ENCODE data around the gene PIK3R1. TPM values are rescaled to one million over a fixed set of nuclear protein-coding genes. Genes with fewer than 3 reads are reported as not detected.

Gene PIK3R1
- total RNA-seq, 8 experiments from 2014 or later: 14.6 to 127 (median 36.8) TPM

GRCh38 chr5:68264024-68264956 lies 48.7 kb downstream of the PIK3R1 start:
- Histone ChIP-seq H3K4me3 (no peak overlapping the region), H3K4me1 (replicated peaks in 1 of 2) (peaks cover 0 to 9% of the 10 kb centered on the region in 2 donors), H3K27ac (no peak overlapping the region)
- in situ Hi-C loops (cut with MboI; ENCODE audit: low pct_unique_long_range_greater_than_20kb in 2 of 9, low sequenced_read_pairs in 9 of 9, unreplicated experiment in 9 of 9): loop anchor here in 6 of 9 experiments (25.0 kb wide), 2 partner anchors 252 to 1027 kb away; no protein-coding TSS in a partner anchor
- no peak for ATAC-seq (replicated peaks in 6 of 8)
- WGBS, 10 experiments: 93 to 100% (median 100%) methylated on average over 1 to 7 of the region's 10 CpGs

GRCh38 chr5:68265347-68265746 lies 49.8 kb downstream of the PIK3R1 start:
- ATAC-seq (replicated peaks in 6 of 8): peak in 3 of 8 experiments; percentile 59 to 79 (median 67)
- Histone ChIP-seq H3K4me1 (replicated peaks in 1 of 2) (peaks cover 0 to 9% of the 10 kb centered on the region in 2 donors), H3K4me3 (no peak overlapping the region), H3K27ac (no peak overlapping the region)
- in situ Hi-C loops (cut with MboI; ENCODE audit: low pct_unique_long_range_greater_than_20kb in 2 of 9, low sequenced_read_pairs in 9 of 9, unreplicated experiment in 9 of 9): loop anchor here in 6 of 9 experiments (25.0 kb wide), 2 partner anchors 253 to 1028 kb away; no protein-coding TSS in a partner anchor
- 19 to 100% (median 92%) methylated on average over 1 to 2 of the region's 2 CpGs; no CpG with 5 or more reads in 5 of the 10 experiments for WGBS, 10 experiments

GRCh38 chr5:68265822-68266395 lies 50.4 kb downstream of the PIK3R1 start:
- ATAC-seq (replicated peaks in 6 of 8): peak in 3 of 8 experiments; percentile 20 to 43 (median 31)
- Histone ChIP-seq H3K4me1 (replicated peaks in 1 of 2) (peaks cover under 1 to 9% of the 10 kb centered on the region in 2 donors), H3K4me3 (no peak overlapping the region), H3K27ac (no peak overlapping the region)
- in situ Hi-C loops (cut with MboI; ENCODE audit: low pct_unique_long_range_greater_than_20kb in 2 of 9, low sequenced_read_pairs in 9 of 9, unreplicated experiment in 9 of 9): loop anchor here in 6 of 9 experiments (25.0 kb wide), 2 partner anchors 254 to 1029 kb away; no protein-coding TSS in a partner anchor
- WGBS, 10 experiments: 0 to 100% (median 83%) methylated on average over 1 to 3 of the region's 3 CpGs; no CpG with 5 or more reads in 1 of the 10 experiments

- no peak overlapping the region for H3K27ac ChIP-seq
- ATAC-seq (replicated peaks in 6 of 8): no peak
- 71 to 100% (median 93%) methylated on average over 1 of the region's 1 CpG; no CpG with 5 or more reads in 4 of the 10 experiments for WGBS, 10 experiments
- H3K4me1 ChIP-seq (replicated peaks in 1 of 2): peaks cover 3 to 13% of the 10 kb centered on the region in 2 donors
- no peak overlapping the region for H3K4me3 ChIP-seq
- in situ Hi-C loops (cut with MboI; ENCODE audit: low pct_unique_long_range_greater_than_20kb in 2 of 9, low sequenced_read_pairs in 9 of 9, unreplicated experiment in 9 of 9): loop anchor here in 6 of 9 experiments (25.0 kb wide), 2 partner anchors 254 to 1029 kb away; no protein-coding TSS in a partner anchor
These were observed 50.9 kb downstream of the PIK3R1 start for GRCh38 chr5:68266457-68266856.

GRCh38 chr5:68267066-68267465 lies 51.5 kb downstream of the PIK3R1 start:
- in situ Hi-C loops (cut with MboI; ENCODE audit: low pct_unique_long_range_greater_than_20kb in 2 of 9, low sequenced_read_pairs in 9 of 9, unreplicated experiment in 9 of 9): loop anchor here in 6 of 9 experiments (25.0 kb wide), 2 partner anchors 255 to 1030 kb away; no protein-coding TSS in a partner anchor
- no peak overlapping the region for H3K27ac ChIP-seq
- WGBS, 10 experiments: 7 to 90% (median 62%) methylated on average over 1 to 4 of the region's 4 CpGs
- peaks cover 3 to 9% of the 10 kb centered on the region in 2 donors for H3K4me1 ChIP-seq (replicated peaks in 1 of 2)
- ATAC-seq (replicated peaks in 6 of 8): no peak
- H3K4me3 ChIP-seq: no peak overlapping the region

- 17 to 93% (median 82%) methylated on average over 2 to 3 of the region's 3 CpGs; no CpG with 5 or more reads in 2 of the 10 experiments for WGBS, 10 experiments
- in situ Hi-C loops (cut with MboI; ENCODE audit: low pct_unique_long_range_greater_than_20kb in 2 of 9, low sequenced_read_pairs in 9 of 9, unreplicated experiment in 9 of 9): loop anchor here in 6 of 9 experiments (25.0 kb wide), 2 partner anchors 256 to 1031 kb away; no protein-coding TSS in a partner anchor
- Histone ChIP-seq H3K4me1 (replicated peaks in 1 of 2) (peaks cover 3 to 9% of the 10 kb centered on the region in 2 donors), H3K4me3 (no peak overlapping the region), H3K27ac (no peak overlapping the region)
- ATAC-seq (replicated peaks in 6 of 8): no peak
These were observed 52.7 kb downstream of the PIK3R1 start for GRCh38 chr5:68268101-68268851.

- peaks cover 3 to 9% of the 10 kb centered on the region in 2 donors for H3K4me1 ChIP-seq (replicated peaks in 1 of 2)
- no peak overlapping the region for H3K27ac ChIP-seq
- ATAC-seq (replicated peaks in 6 of 8): no peak
- WGBS, 10 experiments: 10 to 100% (median 93%) methylated on average over 1 to 5 of the region's 5 CpGs; no CpG with 5 or more reads in 1 of the 10 experiments
- no peak overlapping the region for H3K4me3 ChIP-seq
- in situ Hi-C loops (cut with MboI; ENCODE audit: low pct_unique_long_range_greater_than_20kb in 2 of 9, low sequenced_read_pairs in 9 of 9, unreplicated experiment in 9 of 9): loop anchor here in 6 of 9 experiments (25.0 kb wide), 2 partner anchors 256 to 1031 kb away; no protein-coding TSS in a partner anchor
These were observed 53.2 kb downstream of the PIK3R1 start for GRCh38 chr5:68268852-68269130.

- Histone ChIP-seq H3K27ac (no peak overlapping the region), H3K4me1 (replicated peaks in 1 of 2) (peaks cover 3 to 9% of the 10 kb centered on the region in 2 donors), H3K4me3 (no peak overlapping the region)
- ATAC-seq (replicated peaks in 6 of 8): no peak
- in situ Hi-C loops (cut with MboI; ENCODE audit: low pct_unique_long_range_greater_than_20kb in 2 of 9, low sequenced_read_pairs in 9 of 9, unreplicated experiment in 9 of 9): loop anchor here in 6 of 9 experiments (25.0 kb wide), 2 partner anchors 258 to 1033 kb away; no protein-coding TSS in a partner anchor
- 35 to 100% (median 88%) methylated on average over 1 to 2 of the region's 2 CpGs; no CpG with 5 or more reads in 1 of the 10 experiments for WGBS, 10 experiments
These were observed 54.3 kb downstream of the PIK3R1 start for GRCh38 chr5:68269820-68270219.

GRCh38 chr5:68270399-68270975 lies 54.9 kb downstream of the PIK3R1 start:
- Histone ChIP-seq H3K4me3 (no peak overlapping the region), H3K4me1 (replicated peaks in 1 of 2) (peaks cover 3 to 9% of the 10 kb centered on the region in 2 donors), H3K27ac (no peak overlapping the region)
- no peak for ATAC-seq (replicated peaks in 6 of 8)
- in situ Hi-C loops (cut with MboI; ENCODE audit: low pct_unique_long_range_greater_than_20kb in 2 of 9, low sequenced_read_pairs in 9 of 9, unreplicated experiment in 9 of 9): loop anchor here in 6 of 9 experiments (25.0 kb wide), 2 partner anchors 258 to 1033 kb away; no protein-coding TSS in a partner anchor

GRCh38 chr5:68271124-68271523 lies 55.6 kb downstream of the PIK3R1 start:
- Histone ChIP-seq H3K4me3 (no peak overlapping the region), H3K27ac (no peak overlapping the region), H3K4me1 (replicated peaks in 1 of 2) (peaks cover 3 to 9% of the 10 kb centered on the region in 2 donors)
- in situ Hi-C loops (cut with MboI; ENCODE audit: low pct_unique_long_range_greater_than_20kb in 2 of 9, low sequenced_read_pairs in 9 of 9, unreplicated experiment in 9 of 9): loop anchor here in 6 of 9 experiments (25.0 kb wide), 2 partner anchors 259 to 1034 kb away; no protein-coding TSS in a partner anchor
- ATAC-seq (replicated peaks in 6 of 8): peak in 5 of 8 experiments; percentile 15 to 69 (median 27)
- 63 to 100% (median 85%) methylated on average over 1 to 4 of the region's 5 CpGs; no CpG with 5 or more reads in 2 of the 10 experiments for WGBS, 10 experiments

GRCh38 chr5:68272289-68272688 lies 56.7 kb downstream of the PIK3R1 start:
- H3K4me1 ChIP-seq (replicated peaks in 1 of 2): peaks cover 3 to 9% of the 10 kb centered on the region in 2 donors
- no peak overlapping the region for H3K4me3 ChIP-seq
- ATAC-seq (replicated peaks in 6 of 8): no peak
- H3K27ac ChIP-seq: no peak overlapping the region
- in situ Hi-C loops (cut with MboI; ENCODE audit: low pct_unique_long_range_greater_than_20kb in 2 of 9, low sequenced_read_pairs in 9 of 9, unreplicated experiment in 9 of 9): loop anchor here in 6 of 9 experiments (25.0 kb wide), 2 partner anchors 260 to 1035 kb away; no protein-coding TSS in a partner anchor
- 65 to 100% (median 91%) methylated on average over 1 to 2 of the region's 2 CpGs; no CpG with 5 or more reads in 1 of the 10 experiments for WGBS, 10 experiments

Data from motor neuron (in vitro differentiated cells).